GM12865 (cell line): ENCODE results near the gene PPFIBP2.
A peak's percentile ranks its signal among the peaks of the same experiment; 100 is the strongest.
"Not testable (repeated sequence)": the region's sequence is repeated elsewhere in the genome, so short reads cannot be mapped to it uniquely, and the experiment has no call there.

Experiments
- DNase-seq: peaks from one replicate; pipeline ENCODE4 v3.0.0; 2010; ENCODE audit warnings: low read depth
- H3K4me3 ChIP-seq: 2 replicates; pipeline ENCODE4 v1.5.1; 2011; ENCODE audit warnings: mild to moderate bottlenecking, low read depth, low read length, control low read depth
- TF ChIP-seq, protein P1 (sequence below): IDR thresholded peaks from 2 replicates; pipeline ENCODE4 v1.5.1; 2011; ENCODE audit warnings: low read length, control low read depth, low read depth, inconsistent platforms; ENCODE audit not compliant: insufficient read depth; ENCODE audit errors: missing control alignments

PPFIBP2 gene

DNA sequence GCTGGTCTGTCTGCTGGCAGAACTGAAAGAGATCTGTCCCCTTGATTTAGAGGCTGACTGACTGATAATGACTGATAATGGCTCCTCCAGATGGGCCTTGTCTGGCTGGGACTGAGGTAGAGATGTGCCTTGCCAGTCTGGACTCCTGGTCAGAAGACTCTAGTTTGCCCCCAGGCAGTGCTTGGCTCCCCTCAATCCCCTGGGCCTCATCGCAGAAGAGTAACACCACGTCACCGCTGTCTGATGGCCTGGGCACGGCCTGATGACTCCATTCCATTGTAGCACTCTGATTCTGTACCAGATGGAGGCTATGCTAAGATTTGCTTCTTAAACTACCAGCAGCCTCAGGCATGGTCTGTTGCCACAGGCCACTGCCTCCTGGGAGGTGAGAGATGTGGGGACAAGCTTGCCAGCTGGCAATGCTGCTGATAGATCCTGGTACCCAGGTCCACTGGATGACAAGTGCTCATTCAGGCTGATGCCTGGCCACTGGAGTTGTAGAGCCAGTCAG is 140.5 kb downstream of the PPFIBP2 start:
- DNase-seq: no peak
- no peak overlapping the region for H3K4me3 ChIP-seq
- TF ChIP-seq, protein P1, sequence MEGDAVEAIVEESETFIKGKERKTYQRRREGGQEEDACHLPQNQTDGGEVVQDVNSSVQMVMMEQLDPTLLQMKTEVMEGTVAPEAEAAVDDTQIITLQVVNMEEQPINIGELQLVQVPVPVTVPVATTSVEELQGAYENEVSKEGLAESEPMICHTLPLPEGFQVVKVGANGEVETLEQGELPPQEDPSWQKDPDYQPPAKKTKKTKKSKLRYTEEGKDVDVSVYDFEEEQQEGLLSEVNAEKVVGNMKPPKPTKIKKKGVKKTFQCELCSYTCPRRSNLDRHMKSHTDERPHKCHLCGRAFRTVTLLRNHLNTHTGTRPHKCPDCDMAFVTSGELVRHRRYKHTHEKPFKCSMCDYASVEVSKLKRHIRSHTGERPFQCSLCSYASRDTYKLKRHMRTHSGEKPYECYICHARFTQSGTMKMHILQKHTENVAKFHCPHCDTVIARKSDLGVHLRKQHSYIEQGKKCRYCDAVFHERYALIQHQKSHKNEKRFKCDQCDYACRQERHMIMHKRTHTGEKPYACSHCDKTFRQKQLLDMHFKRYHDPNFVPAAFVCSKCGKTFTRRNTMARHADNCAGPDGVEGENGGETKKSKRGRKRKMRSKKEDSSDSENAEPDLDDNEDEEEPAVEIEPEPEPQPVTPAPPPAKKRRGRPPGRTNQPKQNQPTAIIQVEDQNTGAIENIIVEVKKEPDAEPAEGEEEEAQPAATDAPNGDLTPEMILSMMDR: no peak

DNA sequence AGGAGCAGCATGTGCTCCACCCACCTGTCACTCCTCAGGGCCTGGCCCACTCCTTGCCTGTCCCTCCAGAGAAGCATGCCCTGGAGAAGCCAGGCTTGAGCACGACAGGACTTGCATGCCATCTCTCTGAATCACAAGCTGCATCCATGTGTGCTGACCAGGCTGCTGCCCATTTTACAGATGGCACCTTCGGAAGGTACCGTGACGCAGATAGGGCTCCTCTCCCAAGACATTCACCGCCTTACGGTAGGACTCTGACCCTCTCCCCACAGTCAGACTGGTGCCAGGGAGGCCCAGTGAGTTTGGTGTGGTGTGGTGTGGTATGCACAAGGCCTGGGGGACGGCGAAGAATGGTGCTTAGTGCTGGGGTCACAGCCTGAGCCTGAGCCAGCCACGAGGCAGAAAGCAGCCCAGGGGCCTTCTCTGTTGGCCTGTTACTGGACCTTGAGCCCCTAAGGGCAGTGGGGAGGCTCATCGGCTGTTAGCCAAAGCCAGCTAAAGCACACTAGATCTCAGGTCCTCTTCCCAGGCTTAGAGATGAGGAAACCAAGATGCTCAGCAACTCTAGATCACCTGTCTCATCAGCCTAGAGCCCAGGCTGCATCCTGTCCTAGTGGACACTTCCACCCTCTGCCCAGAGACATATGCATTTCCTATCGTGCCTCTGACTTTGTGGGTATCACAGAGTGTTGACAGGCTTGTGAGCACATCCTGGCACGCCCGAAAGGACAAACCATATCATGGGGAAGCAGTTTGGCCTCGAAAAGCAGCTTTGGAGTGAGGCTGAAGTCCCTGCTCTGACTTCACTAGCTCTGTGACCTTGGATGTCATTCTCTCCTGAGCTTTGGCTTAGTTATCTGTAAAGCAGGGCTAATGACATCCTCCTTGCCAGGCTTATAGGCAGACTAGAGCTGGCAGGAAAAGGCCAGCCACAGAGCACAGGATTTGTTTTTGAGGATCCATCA is 141.7 kb downstream of the PPFIBP2 start:
- TF ChIP-seq, protein P1: no peak
- no peak for DNase-seq

DNA sequence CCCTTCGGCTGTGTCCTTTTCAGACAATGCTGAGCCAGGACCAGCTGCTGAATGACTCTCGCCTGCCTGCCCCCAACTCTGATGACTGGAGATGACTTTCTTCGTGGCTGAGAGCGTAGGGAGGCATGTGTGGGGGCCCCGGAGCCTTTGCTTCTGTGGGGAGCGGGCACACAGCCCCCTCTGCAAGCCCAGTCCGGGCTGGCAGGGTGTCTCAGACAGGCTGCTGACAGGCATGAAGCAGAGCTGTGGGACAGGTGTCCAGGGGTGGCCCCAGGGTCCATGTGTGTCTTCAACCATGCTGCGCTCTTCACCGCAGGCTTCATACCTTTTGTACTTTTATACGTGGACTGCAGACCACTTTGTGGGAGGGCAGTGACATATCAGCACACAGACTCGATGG is 142.9 kb downstream of the PPFIBP2 start:
- TF ChIP-seq, protein P1: no peak
- no peak overlapping the region for H3K4me3 ChIP-seq
- DNase-seq: no peak

More for the DNA sequence above, 141.7 kb downstream of the PPFIBP2 start:
- no peak overlapping the region for H3K4me3 ChIP-seq

DNA sequence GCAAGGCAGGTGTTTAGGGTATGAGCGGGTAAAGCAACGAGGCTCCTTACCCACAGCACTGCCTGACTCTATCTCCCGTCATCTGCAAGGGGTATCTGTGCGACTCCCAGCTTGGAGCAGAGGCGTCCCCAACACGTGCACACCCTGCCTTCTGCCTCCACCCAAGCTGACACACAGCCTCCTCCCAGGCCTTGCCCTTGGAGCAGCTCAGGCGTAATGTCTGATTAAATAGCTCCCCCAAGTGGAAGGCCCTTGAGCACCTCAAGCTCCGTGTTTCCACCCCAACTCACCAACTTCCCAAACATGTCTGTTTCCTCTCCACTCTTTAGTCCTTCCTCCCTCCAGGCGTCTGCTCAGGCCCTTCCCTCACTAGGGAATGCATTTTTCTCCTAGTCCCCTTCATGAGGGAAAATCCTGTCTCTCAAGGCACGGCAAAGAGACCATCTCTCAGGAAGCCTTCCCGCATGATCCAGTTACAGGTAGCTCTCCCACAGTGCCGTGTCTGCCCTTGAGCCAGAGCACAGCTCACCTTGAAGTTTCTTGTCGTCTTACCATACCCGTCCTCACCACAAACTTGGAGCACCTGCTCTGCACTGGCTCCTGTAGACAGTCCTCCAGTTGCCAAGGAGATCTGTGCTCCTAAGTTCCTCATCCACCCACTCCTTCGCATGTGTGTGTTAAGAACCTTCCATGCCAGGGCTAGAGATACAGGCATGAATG is 143.7 kb downstream of the PPFIBP2 start:
- H3K4me3 ChIP-seq: no peak overlapping the region
- TF ChIP-seq, protein P1: no peak
- peak; percentile 26 for DNase-seq

DNA sequence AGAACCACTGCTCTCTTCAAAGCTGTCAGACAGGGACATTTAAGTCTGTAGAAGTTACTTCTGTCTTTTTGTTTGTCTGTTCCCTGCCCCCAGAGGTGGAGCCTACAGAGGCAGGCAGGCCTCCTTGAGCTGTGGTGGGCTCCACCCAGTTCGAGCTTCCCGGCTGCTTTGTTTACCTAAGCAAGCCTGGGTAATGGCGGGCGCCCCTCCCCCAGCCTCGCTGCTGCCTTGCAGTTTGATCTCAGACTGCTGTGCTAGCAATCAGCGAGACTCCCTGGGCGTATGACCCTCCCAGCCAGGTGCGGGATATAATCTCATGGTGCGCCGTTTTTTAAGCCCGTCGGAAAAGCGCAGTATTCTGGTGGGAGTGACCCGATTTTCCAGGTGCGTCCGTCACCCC is 149.7 kb downstream of the PPFIBP2 start:
- not testable (repeated sequence) for H3K4me3 ChIP-seq, DNase-seq

DNA sequence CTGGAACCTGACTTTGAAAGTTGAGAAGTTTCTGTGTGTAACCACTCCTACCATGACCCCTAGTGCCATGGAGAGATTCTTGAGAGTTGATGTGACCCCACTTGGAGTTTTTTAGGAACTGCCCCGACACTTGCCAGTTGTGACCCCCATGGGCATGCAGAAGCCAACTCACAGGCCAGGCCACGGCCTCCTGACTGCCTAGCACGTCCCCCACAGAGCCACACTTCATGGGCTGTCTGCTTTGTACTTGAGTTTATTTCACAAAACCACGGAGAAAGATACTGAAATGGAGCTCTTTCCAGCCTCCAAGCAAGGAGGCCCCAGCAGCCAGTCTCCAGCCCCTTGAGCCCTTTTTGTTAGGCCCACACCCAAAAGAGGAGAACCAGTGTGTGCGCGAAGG is 151.1 kb downstream of the PPFIBP2 start:
- H3K4me3 ChIP-seq: no peak overlapping the region
- TF ChIP-seq, protein P1: no peak
- DNase-seq: no peak
